ENCODE results near the gene ATP8B1. TPM values are rescaled to one million over a fixed set of nuclear protein-coding genes. Genes with fewer than 3 reads are reported as not detected.

ATP8B1 gene
- total and polyA plus RNA-seq, 2 of the 8 experiments (the other 6 are each of a cell fraction or from before 2014, with no cell fraction given), result 1.1 to 4.6 TPM

- no peak overlapping the region for H3K56ac ChIP-seq (replicated peaks; ENCODE audit: insufficient read length, low read depth, low read length)
- H4K8ac ChIP-seq (ENCODE audit: extremely low read depth, insufficient read depth, low read length), result no peak overlapping the region
- H4K20me1 ChIP-seq (replicated peaks in 1 of 2; ENCODE audit: control insufficient read depth in 1 of 2, insufficient read depth in 2 of 2, low read length in 2 of 2), result peaks cover 0 to 1% of the 10 kb centered on the region in 2 experiments
- no peaks in the 10 kb centered on the region for H3K27me3 ChIP-seq (replicated peaks in 1 of 4; ENCODE audit: control insufficient read depth in 3 of 4, extremely low read depth in 1 of 4, insufficient read depth in 3 of 4, low read length in 3 of 4)
- H3K4me1 ChIP-seq (replicated peaks in 1 of 4; ENCODE audit: control insufficient read depth in 3 of 4, insufficient read depth in 4 of 4, low read length in 3 of 4), result no peaks in the 10 kb centered on the region
- no peak overlapping the region for H2AFZ ChIP-seq (ENCODE audit: low read length)
- CTCF ChIA-PET (ENCODE audit: partially characterized antibody), result interaction anchor here (0.8 kb wide), 1 partner anchor 58 kb away, joined by 3 read pairs; no protein-coding TSS in a partner anchor
- H3K23ac ChIP-seq (ENCODE audit: insufficient read length), result no peak overlapping the region
- POLR2A ChIA-PET (ENCODE audit: partially characterized antibody), result no interaction called here
- H2BK120ac ChIP-seq (replicated peaks; ENCODE audit: low read depth, low read length), result no peak overlapping the region
- no peaks in the 10 kb centered on the region for H3K79me2 ChIP-seq (ENCODE audit: control insufficient read depth in 1 of 2, insufficient read depth in 2 of 2, low read length in 2 of 2)
- H3K18ac ChIP-seq (ENCODE audit: extremely low read depth, low read length), result peak overlapping the region; percentile 19; the same call in 1 of the 2 replicates
- no peak overlapping the region for H3K4ac ChIP-seq (replicated peaks; ENCODE audit: insufficient read length, low read depth, low read length)
- H4K5ac ChIP-seq (ENCODE audit: insufficient read length, low read depth, low read length), result no peak overlapping the region
- no peak overlapping the region for H3K14ac ChIP-seq (ENCODE audit: insufficient read length)
- no peak overlapping the region for H3K4me2 ChIP-seq (ENCODE audit: insufficient read depth in 1 of 2, low read depth in 2 of 2, low read length in 2 of 2)
- WGBS, 2 experiments (ENCODE audit: extremely low coverage in 1 of 2, insufficient coverage in 1 of 2, insufficient read length in 1 of 2, insufficient replicate concordance in 2 of 2, low coverage in 1 of 2, low lambda C conversion rate in 2 of 2, missing lambda C conversion rate in 1 of 2), result 87% methylated on average over 11 of the region's 11 CpGs; no CpG with 5 or more reads in 1 of the 2 experiments
- no peaks in the 10 kb centered on the region for H3K36me3 ChIP-seq (ENCODE audit: control insufficient read depth in 2 of 4, insufficient read depth in 4 of 4, low read length in 3 of 4)
- H3K79me1 ChIP-seq (ENCODE audit: low read depth, low read length), result no peaks in the 10 kb centered on the region; the same call in 1 of the 2 replicates
- no peak overlapping the region for H2AK5ac ChIP-seq (ENCODE audit: low read depth, low read length)
- H3K9me3 ChIP-seq (ENCODE audit: insufficient read depth in 2 of 2, low read depth in 1 of 2, low read length in 1 of 2), result no peaks in the 10 kb centered on the region
- H3K23me2 ChIP-seq (ENCODE audit: low read depth, low read length), result peaks cover 1% of the 10 kb centered on the region; the same call in 1 of the 2 replicates
- H2BK5ac ChIP-seq (ENCODE audit: low read depth, low read length), result no peak overlapping the region
- no peak overlapping the region for H3K27ac ChIP-seq (ENCODE audit: low read depth, low read length)
- no peak overlapping the region for H2BK20ac ChIP-seq (ENCODE audit: low read length)
- H3K4me3 ChIP-seq (ENCODE audit: extremely low read depth in 1 of 4, insufficient read depth in 2 of 4, low read depth in 3 of 4, low read length in 4 of 4), result no peak overlapping the region
- no peak overlapping the region for H3K9ac ChIP-seq (replicated peaks in 1 of 4; ENCODE audit: extremely low read depth in 1 of 4, low read depth in 3 of 4, low read length in 3 of 4)
- H4K91ac ChIP-seq (replicated peaks; ENCODE audit: insufficient read length, low read length), result no peak overlapping the region
- no peak overlapping the region for H2BK15ac ChIP-seq (ENCODE audit: low read length)
- DNase-seq (ENCODE audit: low read depth in 1 of 2, low spot score in 2 of 2) (no peak), FAIRE-seq (no peak)
- no peak overlapping the region for H2BK12ac ChIP-seq (ENCODE audit: low read depth, low read length)
- no peak for TF ChIP-seq POU5F1 (IDR thresholded peaks at IDR 0.05; ENCODE audit: low read depth, low read length)
- no peak for TF ChIP-seq CTCF (IDR thresholded peaks at IDR 0.05; ENCODE audit: control extremely low read depth in 1 of 3, insufficient read depth in 1 of 3, low read depth in 1 of 3, low read length in 3 of 3)
- no peak for TF ChIP-seq CBX5 (IDR thresholded peaks at IDR 0.05; ENCODE audit: low read depth, low read length)
- no peak for TF ChIP-seq ZNF274 (IDR thresholded peaks at IDR 0.05; ENCODE audit: borderline replicate concordance, extremely low read depth, low read length)
- no peak for TF ChIP-seq RBBP5 (IDR thresholded peaks at IDR 0.05; ENCODE audit: borderline replicate concordance, low read depth, low read length)
- TF ChIP-seq KDM1A (IDR thresholded peaks at IDR 0.05; ENCODE audit: borderline replicate concordance, low read length), result no peak
- TF ChIP-seq ATF2 (IDR thresholded peaks at IDR 0.05; ENCODE audit: low read length), result no peak
Measured at GRCh38 chr18:57649556-57650500, 153.3 kb downstream of the ATP8B1 start.

All from H1 (cell line).